GM19324 (cell line): Measurements from ENCODE around the gene BCAS3.
"Not testable (repeated sequence)": the region's sequence is repeated elsewhere in the genome, so short reads cannot be mapped to it uniquely, and the experiment has no call there.

Experiments
- ATAC-seq: cut with Tn5 transposase; IDR thresholded peaks from one replicate; pipeline ENCODE4 v1.9.1; 2021; ENCODE audit warnings: mild to moderate bottlenecking, moderate library complexity; ENCODE audit not compliant: unreplicated experiment, low FRiP score

Gene BCAS3

DNA sequence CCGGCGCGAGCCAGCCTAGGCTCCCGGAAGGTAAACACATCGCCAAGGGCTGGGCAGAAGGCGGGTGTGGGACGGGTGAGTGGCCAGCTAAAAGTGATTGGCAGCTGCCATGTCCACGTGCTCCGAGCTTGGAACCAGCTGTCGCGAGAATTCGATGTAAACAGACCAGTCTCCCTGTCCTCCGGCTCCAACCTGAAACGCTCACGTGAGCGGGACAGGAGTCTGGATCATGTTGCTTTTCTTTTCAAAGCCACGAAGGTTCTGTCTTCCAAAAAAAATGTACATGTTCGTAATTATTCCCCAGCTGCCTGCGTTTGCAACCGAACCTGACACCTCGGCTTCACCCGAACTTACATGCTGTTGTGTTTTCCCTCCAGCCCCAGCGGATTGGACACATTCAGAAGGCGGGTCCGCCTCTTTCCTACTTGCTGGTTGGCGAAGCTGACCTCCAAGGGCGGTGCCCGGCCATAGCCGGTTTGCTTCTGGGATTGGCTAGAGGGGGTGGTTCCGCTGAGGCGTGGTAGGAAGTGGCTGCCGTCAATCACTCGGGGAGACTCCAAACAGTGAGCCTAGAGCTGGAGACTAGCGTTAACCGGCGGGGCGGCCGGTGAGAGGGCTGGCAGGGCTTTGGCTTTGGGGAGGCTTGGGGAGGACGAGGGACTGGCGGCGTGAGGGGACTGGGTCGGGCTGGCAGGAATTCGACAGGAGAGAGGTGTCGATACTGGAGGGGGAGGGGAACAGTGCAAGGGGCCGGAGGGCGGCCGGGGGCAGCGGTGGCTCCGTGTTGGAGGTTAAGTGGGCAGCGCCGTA, at the start of gene BCAS3:
BCAS3 (plus strand) TSS at position 544 of the 810 bp plus-strand sequence.
- peak; percentile 97 for ATAC-seq

GRCh38 chr17:60628252-60628889, 49.3 kb upstream of the BCAS3 start:
- no peak for ATAC-seq

GRCh38 chr17:60629120-60629519, 48.5 kb upstream of the BCAS3 start:
- no peak for ATAC-seq

DNA sequence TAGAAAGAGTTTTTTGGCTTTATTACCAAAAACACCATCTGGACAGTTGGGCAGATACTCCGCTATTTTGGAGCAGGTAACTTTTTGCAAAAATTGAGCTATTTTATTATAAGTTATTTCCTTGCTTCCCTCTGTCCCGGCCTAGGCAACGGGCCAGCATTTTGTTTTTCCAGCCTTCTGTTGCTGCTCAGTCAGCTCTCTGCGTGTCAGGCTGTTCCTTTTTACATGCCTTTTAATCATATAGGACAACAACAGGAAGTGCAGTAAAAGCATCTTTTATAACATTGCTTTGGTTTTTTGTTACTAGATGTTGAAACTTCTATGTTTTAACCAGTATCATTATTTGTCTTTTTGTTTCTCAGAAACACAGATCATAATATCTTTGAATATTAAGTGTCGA, 47.3 kb upstream of the BCAS3 start:
- no peak for ATAC-seq

- no peak for ATAC-seq
Measured at GRCh38 chr17:60631119-60631518, 46.5 kb upstream of the BCAS3 start.

GRCh38 chr17:60637683-60638082, 40.0 kb upstream of the BCAS3 start:
- ATAC-seq: no peak

DNA sequence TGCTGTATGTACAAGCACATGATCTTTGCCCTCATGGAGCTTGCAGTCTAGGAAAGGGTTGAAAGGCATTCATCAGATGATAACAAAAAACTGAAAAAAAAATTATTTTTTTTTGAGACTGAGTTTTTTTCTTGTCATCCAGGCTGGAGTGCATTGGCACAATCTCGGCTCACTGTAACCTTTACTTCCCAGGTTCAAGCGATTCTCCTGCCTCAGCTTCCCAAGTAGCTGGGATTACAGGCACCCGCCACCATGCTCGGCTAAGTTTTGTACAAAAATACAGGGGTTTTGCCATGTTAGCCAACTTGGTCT, 38.7 kb upstream of the BCAS3 start:
- ATAC-seq: no peak

DNA sequence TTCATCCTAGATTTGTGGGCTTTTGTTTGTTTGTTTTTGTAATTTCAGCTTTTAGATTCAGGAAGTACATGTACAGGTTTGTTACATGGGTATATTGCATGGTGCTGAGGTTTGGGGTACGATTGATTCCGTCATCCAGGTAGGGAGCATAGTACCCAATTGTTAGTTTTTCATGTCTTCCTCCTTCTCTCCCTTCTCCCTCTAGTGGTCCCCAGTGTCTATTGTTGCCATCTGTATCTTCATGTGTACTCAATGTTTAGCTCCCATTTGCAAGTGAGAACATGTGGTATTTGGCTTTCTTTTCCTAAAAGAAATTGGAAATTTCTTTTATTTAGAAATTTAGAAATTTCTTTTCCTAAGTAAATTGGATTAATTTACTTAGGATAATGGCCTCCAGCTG, 37.1 kb upstream of the BCAS3 start:
- no peak for ATAC-seq

DNA sequence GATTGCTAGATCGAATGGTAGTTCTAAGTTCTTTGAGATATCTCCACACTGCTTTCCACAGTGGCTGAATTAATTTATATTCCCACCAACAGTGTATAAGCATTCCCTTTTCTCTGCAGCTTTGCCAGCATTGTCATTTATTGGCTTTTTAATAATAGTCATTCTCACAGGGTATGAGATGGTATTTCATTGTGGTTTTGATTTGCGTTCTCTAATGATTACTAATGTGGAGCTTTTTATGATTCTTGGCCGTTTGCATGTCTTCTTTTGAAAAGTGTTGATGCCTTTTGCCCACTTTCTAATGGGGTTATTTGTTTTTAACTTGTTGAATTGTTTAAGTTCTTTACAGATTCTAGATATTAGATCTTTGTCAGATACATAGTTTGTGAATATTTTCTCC, 36.5 kb upstream of the BCAS3 start:
- no peak for ATAC-seq

- no peak for ATAC-seq
Measured at GRCh38 chr17:60641810-60642220, 35.8 kb upstream of the BCAS3 start.

DNA sequence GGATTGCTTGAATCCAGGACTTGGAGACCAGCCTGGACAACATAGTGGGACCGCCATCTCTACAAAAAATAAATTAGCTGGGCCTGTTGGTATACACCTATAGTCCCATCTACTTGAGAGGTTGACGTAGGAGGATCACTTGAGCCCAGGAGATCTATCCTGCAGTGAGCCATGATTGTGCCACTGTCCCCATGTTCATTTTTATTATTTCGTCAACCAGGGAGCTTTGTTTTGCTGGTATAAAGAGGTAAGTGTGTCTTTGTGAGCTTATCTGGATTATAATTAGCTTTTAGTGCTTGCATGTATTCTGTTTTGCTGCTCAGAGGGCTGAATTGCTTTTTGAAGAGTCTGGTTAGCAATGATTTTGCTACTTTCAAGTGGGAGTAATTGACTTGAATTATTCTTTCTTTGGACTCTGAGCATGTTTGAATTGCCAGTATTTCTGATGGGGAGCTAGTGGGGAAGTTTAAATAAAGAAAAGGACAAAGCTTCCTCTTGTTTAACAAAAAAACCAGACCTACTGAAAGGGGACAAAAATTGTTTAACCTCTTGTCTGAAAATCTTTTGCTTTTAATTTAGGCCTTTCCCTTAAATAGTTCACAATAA, 31.6 kb upstream of the BCAS3 start:
- ATAC-seq: no peak

DNA sequence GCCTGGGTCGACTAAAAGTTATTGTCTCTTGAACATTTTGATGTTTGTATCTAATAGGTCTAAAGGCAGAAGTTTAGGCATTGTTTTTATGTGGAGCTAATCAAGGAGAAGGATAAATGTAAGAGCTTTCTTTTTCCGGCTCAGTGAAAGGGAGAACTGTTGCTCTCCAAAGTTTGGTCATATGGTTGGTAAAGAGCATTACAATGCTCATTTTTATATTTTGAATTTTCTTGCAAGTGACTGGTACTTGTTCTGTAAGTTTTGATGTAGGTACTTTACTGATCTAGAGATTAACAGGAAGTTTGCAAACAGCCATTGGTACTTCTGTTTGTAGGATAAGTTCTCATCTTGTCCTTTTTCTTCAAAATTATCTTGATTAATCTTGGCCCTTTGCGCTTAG, 30.9 kb upstream of the BCAS3 start:
- ATAC-seq: no peak

DNA sequence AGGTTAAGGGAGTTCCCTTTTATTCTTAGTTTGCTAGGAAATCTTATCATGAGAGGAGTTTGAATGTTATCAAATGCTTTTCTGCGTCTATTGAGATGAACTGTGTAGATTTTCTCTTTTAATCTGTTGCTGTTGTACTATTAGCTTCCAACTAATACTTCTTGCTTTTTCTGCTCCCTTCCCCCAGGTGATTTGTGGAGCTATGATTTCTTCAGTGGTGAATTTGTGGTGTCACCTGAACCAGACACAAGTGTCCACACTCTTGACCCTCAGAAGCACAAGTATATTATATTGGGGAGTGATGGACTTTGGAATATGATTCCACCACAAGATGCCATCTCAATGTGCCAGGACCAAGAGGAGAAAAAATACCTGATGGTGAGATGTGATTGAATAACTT, 29.9 kb upstream of the BCAS3 start:
- no peak for ATAC-seq

DNA sequence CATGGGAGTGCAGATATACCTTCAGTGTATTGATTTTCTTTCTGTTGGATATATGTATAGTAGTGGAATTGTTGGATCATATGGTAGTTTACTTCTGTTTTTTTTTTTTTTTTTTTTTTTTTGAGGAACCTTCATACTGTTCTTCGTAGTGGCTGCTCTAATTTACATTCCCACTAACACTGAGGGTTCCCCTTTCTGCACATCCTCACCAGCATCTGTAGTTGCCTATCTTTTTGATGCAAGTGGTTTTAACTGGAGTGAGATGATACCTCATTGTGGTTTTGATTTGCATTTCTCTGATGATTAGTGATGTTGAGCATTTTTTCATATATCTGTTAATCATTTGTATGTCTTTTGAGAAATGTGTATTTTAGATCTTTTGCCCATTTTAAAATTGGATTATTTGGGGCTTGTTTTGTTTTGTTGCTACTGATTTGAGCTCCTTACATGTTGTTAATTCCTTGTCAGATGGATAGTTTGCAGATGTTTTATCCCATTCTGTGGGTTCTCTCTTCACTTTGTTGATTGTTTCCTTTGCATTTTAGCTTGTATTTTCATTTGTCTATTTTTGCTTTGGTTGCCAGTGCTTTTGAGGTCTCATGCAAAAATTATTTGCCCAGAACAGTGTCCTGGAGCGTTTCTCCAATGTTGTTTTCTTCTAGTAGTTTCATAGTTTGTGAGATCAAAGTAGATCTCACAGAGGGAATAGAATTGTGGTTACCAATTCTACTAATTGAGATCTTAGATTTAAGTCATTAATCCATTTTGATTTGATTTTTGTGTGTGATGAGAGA, 25.0 kb upstream of the BCAS3 start:
- peak; percentile 91 for ATAC-seq

GRCh38 chr17:60653569-60653968, 24.1 kb upstream of the BCAS3 start:
- no peak for ATAC-seq

- no peak for ATAC-seq
Measured at GRCh38 chr17:60656499-60656898, 21.2 kb upstream of the BCAS3 start.

- ATAC-seq: no peak
Measured at GRCh38 chr17:60659156-60659555, 18.5 kb upstream of the BCAS3 start.

- ATAC-seq: no peak
Measured at GRCh38 chr17:60661489-60661888, 16.2 kb upstream of the BCAS3 start.

DNA sequence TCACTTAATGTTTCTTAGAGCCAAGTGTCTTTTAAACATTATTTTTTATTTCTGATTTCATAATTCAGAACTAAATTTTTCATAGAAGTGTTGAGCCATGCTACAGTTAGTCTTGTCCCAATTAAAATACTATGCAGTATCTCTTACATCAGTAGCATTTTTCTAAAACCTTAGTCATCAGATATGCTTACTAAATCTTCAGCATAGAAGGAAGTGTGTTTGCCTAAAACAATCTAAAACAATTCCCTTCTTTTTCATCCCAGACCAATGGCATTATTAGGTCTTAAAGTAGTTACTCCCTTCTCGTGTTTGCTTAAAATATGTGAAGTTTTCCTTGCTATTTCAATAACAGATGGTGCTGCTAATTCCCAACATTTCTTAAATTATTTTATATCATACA, 13.6 kb upstream of the BCAS3 start:
- ATAC-seq: no peak

DNA sequence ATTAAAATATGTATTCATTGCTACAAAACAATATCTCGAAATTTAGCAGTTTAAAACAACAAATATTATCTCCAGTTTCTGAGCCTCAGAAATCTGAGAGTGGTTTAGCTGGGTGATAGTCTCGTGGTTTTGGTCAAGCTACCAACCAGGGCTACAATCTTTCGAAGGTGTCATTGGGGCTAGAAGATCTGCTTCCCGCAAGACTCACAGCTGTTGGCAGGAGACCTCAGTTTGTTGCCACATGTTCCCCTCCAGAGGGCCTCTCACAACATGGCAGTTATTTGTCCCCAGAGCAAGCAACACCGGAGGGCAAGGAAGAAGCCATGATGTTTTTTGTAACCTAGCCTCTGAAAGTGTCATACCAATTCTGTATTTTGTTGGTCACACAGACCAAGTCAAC, 12.0 kb upstream of the BCAS3 start:
- no peak for ATAC-seq

GRCh38 chr17:60668741-60669140, 8.9 kb upstream of the BCAS3 start:
- not testable (repeated sequence) for ATAC-seq
